K562 treated with DMSO at 1 percent for 24 hours (cell line): Measurements from ENCODE around the gene UBE2B. TPM values are rescaled to one million over a fixed set of nuclear protein-coding genes. Genes with fewer than 3 reads are reported as not detected.

Experiments used
- total RNA-seq: library from RNA; unstranded; fragments of 300-600 nt; gene quantifications from 2 replicates; pipeline ENCODE4 v1.2.3, GENCODE V29; 2022; ENCODE audit warnings: low read depth; ENCODE audit not compliant: insufficient read depth

Gene UBE2B
- total RNA-seq = 21.9 and 38.3 TPM in 2 replicates

DNA sequence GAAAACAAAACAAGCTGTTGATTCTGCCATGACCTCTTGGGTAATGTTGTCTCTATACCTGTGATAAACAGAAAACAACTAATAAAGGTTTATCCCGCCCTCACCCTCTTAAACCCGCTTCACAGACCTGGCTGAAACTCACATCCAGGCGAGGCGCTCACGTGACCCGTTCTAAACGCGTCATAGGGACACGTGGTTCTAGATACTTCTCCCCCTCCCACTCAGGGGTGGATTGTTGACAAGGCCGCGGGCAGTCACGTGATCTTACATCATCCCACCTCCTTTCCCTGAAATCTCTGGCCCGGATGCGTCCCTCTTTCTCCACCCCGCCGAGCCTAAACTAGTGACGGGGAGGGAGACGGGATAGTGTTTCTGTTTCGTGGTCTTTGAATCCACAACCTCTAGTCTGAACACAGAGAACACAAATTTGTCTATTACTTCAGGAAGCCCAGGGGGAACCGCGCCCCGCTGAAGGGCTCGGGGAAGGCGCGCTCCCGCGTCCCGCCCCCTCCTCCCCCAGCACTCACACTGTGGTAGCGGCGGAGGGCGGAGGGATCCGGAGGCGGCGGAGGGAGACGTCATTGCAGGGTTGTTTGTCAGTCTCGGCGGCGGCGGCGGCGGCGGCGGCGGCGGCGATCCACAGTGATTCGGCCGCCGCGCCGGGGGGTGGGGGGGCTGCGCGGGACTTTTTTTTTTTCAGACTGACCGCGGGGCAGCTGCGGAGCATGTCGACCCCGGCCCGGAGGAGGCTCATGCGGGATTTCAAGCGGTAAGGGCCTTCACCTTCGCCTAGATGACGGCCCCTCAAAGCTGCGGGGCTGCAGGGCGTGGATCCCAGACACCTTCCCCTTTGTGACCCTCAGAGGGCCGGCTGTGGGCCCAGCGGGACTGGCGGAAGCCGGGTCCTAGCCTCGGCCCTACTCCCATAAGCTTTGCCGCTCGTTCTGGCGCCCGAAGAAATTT lies at the start of gene UBE2B:
Gene UBE2B, plus strand, starts transcription at position 699 of the 963 bp plus-strand sequence. Its CDS starts 27 bp downstream, at position 726.

DNA sequence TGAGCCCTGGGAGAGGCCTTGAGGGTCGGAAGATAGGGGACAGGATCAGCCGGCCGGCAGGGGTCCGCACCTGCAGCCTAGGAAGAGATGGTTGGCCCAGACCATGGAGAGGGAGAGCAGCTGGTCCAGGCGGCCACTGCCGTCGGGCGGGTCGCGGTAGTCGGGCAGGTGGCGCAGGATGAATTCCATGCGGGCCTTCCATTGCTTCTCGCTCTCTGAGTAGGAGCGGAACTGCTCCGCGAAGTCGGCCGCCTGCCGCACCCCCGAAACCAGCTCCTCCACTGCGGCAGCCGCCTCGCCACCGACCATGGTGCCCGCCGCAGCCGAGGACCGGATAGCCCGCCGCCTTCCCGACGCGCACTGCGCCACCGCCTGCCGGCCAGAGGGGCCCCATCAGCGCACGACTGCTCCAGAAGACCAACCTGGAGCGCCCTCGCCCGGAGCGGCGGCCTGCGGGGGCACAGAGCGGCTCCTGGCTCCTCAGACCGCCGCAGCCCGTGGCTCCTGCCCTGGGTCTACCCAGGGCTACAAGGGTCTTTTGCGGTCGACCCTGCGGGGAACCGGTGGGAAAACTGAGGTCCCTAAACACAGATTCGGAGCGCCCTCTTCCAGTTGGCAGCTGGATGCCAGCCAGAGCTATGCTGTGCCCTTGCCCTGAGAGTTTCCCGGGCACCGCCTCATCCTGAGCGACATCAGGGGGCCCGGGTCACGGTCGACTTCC lies 40.3 kb downstream of the UBE2B start, which contains the start of gene CDKN2AIPNL:
Gene CDKN2AIPNL, minus strand, starts transcription at position 336 of the 721 bp plus-strand sequence. Its CDS starts 27 bp downstream, at position 309.

Other genes with a start within 250 kb of the UBE2B start
- 443 and 470 TPM in 2 replicates for gene SKP1, start 194.6 kb upstream of the UBE2B start, total RNA-seq
- 159 and 164 TPM in 2 replicates for gene PPP2CA, start 145.5 kb upstream of the UBE2B start, total RNA-seq
- 2.9 TPM in 1 of 2 replicates, not detected in the other for gene CDKL3, start 4.4 kb upstream of the UBE2B start, total RNA-seq
- 46.1 and 54.1 TPM in 2 replicates for gene CDKN2AIPNL, start 40.3 kb downstream of the UBE2B start, total RNA-seq
- gene JADE2, start 154.1 kb downstream of the UBE2B start, total RNA-seq = 25.8 and 26.0 TPM in 2 replicates